A673 (cell line): ENCODE results near the gene IMMP2L.

ENCODE experiments used
- CTCF ChIP-seq: fragments of 300-800, 200-600 bp; sonication (generic); conservative IDR thresholded peaks from 2 replicates; pipeline ENCODE4 v1.5.1; 2017; ENCODE audit warnings: low read depth, mild to moderate bottlenecking, antibody characterized with exemption, low read length, moderate library complexity, mixed read lengths
- EZH2 ChIP-seq: fragments of 200-600 bp; sonication (generic); IDR thresholded peaks from 2 replicates; pipeline ENCODE4 v1.6.1; 2017; ENCODE audit warnings: borderline replicate concordance, low read depth, mild to moderate bottlenecking, mixed read lengths, antibody characterized with exemption, low read length; ENCODE audit not compliant: poor library complexity, severe bottlenecking

- no peak for TF ChIP-seq CTCF
- no peak for TF ChIP-seq EZH2
These were observed 424.7 kb downstream of the IMMP2L start for GRCh38 chr7:111137296-111138192.
